Activated T-helper 1 cell treated with Interleukin-2 at 50 U/mL for 16 hours (primary cell): ENCODE data around the gene PSORS1C1.
"Not testable (repeated sequence)": the region's sequence is repeated elsewhere in the genome, so short reads cannot be mapped to it uniquely, and the experiment has no call there.

Source experiments
- DNase-seq: peaks from one replicate; pipeline ENCODE4 v3.0.0-alpha.2; 2020; ENCODE audit warnings: low read depth

The PSORS1C1 gene

GRCh38 chr6:31178143-31179041 lies 63.8 kb downstream of the PSORS1C1 start:
- DNase-seq: no peak

- no peak for DNase-seq
These were observed 64.4 kb downstream of the PSORS1C1 start for GRCh38 chr6:31179042-31179386.

- no peak for DNase-seq
These were observed 65.3 kb downstream of the PSORS1C1 start for GRCh38 chr6:31179896-31180295.

GRCh38 chr6:31180500-31180899 lies 65.9 kb downstream of the PSORS1C1 start:
- DNase-seq: no peak

- not testable (repeated sequence) for DNase-seq
These were observed 68.7 kb downstream of the PSORS1C1 start for GRCh38 chr6:31183287-31183686.

GRCh38 chr6:31183859-31184258 lies 69.3 kb downstream of the PSORS1C1 start:
- not testable (repeated sequence) for DNase-seq

- not testable (repeated sequence) for DNase-seq
These were observed 71.1 kb downstream of the PSORS1C1 start for GRCh38 chr6:31185695-31186051.

- DNase-seq: no peak
These were observed 71.6 kb downstream of the PSORS1C1 start for GRCh38 chr6:31186052-31186734.

GRCh38 chr6:31187780-31188194 lies 73.2 kb downstream of the PSORS1C1 start:
- no peak for DNase-seq

- DNase-seq: not testable (repeated sequence)
These were observed 74.6 kb downstream of the PSORS1C1 start for GRCh38 chr6:31189223-31189622.
